Activated naive CD4-positive, alpha-beta T cell treated with anti-CD3 and anti-CD28 coated beads, Interleukin-2, amount 50 U/mL, for 72 hours (primary cell): Measurements from ENCODE around the gene CLEC2B. TPM values are rescaled to one million over a fixed set of nuclear protein-coding genes. Genes with fewer than 3 reads are reported as not detected.

Experiments used
- ATAC-seq, 2 donors: fragments of 150-1000 bp; cut with Tn5 transposase; 2 replicates each; pipeline ENCODE4 v1.10.0; 2021; ENCODE audit warnings: mild to moderate bottlenecking in 2 of 2, moderate library complexity in 2 of 2
- DNase-seq, 2 donors: peaks; one replicate each; pipeline ENCODE4 v3.0.0; 2021 to 2022; ENCODE audit warnings: low spot score in 2 of 2
- H3K27ac Mint-ChIP-seq, 2 donors: one replicate each; pipeline ENCODE4 v1.8.0; 2022; ENCODE audit warnings: mild to moderate bottlenecking in 2 of 2, mixed read lengths in 2 of 2
- H3K36me3 Mint-ChIP-seq, 2 donors: one replicate each; pipeline ENCODE4 v1.8.0; 2022; ENCODE audit warnings: mixed read lengths in 2 of 2
- H3K9me3 Mint-ChIP-seq, 2 donors: one replicate each; pipeline ENCODE4 v1.8.0; 2022; ENCODE audit warnings: mixed read lengths in 2 of 2
- total RNA-seq, 2 donors: library from RNA; stranded (reverse); gene quantifications; one replicate each; pipeline ENCODE4 v1.2.3, GENCODE V29; 2022

CLEC2B gene
- total RNA-seq = 10 to 100 TPM; 15.0 to 42.0 TPM

DNA sequence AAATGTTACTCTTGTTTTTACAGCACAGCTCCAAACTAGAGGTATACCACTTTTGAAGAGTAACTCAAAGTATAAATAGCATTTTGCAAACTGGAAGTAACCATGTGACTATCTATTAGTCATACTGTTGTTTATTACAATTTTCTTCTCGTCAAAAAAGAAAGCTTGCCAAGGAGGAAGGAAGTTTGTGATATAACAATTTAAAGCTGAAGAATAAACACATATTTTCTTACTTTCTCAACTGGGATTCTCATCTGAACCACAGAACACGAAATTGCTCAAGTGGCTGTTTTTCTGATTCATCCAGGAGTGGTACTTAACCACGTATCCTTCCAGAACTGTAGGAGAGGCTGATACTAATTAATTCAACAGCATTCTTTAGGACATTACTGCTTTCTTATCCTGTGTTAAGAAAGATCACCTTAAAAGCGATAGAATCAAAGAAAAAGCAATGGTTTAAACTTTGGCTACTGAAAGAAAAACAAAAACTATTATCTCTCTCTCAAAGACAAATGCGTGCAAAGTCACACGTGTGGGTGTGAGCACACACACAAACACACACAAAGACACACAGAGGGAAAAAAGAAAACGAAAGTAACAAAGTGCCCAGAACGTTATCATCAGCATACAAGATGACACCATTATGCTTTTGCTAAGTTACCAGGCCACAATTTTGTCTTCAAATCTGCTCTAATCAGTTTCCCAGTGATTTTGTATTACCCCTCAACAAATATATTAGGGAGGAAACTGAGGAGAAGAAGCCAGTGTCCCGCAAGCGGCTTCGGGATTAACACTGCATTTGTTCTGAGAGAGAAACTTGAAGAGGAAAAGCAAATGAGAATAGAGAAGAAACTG, at the start of gene CLEC2B:
CLEC2B (minus strand) TSS at position 48 of the 855 bp plus-strand sequence.
- DNase-seq (no peak), ATAC-seq (peak; percentile 63 to 79)
- Mint-ChIP-seq H3K27ac (peak within 1 kb of the TSS; percentile 77 to 97), H3K36me3 (peaks cover 0 to 16% of the 10 kb centered on the region in 2 donors), H3K9me3 (no peaks in the 10 kb centered on the region)

DNA sequence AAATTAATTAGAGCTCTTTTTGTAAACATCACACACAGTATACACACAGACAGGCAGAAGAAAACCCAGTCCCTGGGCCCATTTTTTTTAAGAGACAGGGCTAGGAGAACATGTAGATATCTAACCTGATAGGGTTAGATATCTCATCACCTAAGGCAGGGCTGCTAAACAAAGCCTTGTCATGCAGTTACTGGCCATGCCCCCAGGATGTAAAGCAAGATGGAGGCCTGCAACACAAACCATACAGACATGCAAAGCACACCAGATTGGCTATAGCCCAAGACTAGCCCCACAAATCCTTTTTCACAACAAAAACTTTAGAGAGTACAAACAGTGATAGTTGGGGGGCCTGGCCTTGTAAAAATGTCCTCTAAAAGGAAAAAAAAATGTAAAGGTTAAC, 42.6 kb upstream of the CLEC2B start:
- no peak for ATAC-seq

DNA sequence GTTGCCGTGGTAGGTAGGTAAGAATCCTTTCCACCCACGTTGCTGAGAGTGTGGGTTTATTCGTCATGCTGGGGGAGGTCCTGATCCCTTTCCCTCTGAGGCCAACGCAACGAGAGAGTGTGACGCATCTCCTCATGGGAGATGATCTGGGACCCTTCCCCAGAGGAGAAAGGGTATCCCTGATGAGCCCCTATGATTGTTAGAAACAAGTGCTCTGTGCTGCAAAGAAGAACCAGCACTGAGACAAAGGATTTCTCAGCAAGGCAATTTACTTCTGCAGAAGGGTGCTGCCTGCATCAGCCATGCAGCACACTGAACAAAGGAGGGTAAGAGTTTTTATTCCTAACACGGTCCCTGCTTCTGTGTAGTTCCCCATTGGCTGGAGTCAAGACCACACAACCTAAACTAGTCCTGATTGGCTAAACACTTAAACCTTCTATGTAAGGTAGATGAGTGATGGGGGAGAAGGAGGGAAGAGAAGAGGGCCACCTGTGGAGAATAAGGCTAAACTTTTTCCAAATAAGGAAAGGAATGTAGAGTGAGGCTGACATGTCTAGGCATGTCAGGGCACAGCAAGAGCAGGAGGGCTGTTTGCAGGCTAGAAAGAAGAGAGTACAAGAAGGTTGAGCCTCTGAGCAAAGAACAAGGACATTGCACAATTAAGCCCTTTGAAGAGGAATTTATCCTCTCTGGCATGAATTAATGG, 41.7 kb upstream of the CLEC2B start:
- ATAC-seq (no peak), DNase-seq (no peak)
- Mint-ChIP-seq H3K27ac (peak overlapping the region in 1 of 2 donors; percentile 77), H3K36me3 (peaks cover 34 to 49% of the 10 kb centered on the region in 2 donors), H3K9me3 (peaks cover 32 to 54% of the 10 kb centered on the region in 2 donors)

More for the DNA sequence above, 42.6 kb upstream of the CLEC2B start:
- Mint-ChIP-seq H3K36me3 (peaks cover 34 to 49% of the 10 kb centered on the region in 2 donors), H3K27ac (peak overlapping the region in 1 of 2 donors; percentile 77), H3K9me3 (peaks cover 32 to 54% of the 10 kb centered on the region in 2 donors)
- no peak for DNase-seq

DNA sequence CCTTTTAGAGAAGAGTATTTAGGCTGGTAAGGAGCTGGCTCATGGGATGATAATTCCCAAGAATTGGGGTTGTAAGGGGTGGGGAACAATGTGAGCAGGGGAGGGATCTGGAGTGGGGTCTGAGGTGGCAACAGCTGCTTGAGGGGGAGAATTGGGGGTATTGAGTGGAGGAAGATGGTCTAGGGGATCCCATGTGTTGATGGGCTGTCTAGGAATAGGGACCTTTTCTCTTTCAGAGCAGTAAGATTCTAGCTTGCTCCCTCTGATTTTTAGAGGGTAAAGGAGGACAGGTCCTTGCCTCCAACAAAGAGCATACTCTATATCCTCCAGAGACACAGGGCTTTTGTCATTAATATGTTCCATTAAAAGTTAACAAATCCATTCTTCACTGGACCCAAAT, 40.6 kb upstream of the CLEC2B start:
- no peak for ATAC-seq
- H3K9me3 Mint-ChIP-seq = peaks cover 32 to 60% of the 10 kb centered on the region in 2 donors
- H3K27ac Mint-ChIP-seq = peak overlapping the region in 1 of 2 donors; percentile 77

DNA sequence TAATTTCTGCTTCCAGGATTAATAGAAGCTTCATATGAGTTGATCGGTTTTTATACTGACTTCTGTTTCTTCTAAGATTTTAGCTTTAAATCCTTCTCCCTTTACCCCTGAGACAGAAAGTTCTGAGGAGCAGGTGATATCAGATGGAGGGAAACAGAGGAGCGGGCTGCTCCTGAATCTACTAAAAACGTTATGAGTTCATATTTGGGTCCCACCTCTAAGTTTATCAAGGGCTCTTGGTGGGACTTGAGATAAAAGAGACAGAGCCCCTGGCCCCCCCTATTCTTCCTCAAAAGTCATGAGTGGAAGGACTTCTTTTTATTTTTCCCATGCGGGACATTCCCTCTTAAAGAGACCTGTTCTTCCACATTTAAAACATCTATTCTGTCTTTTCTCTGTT, 39.2 kb upstream of the CLEC2B start:
- peaks cover 38 to 70% of the 10 kb centered on the region in 2 donors for H3K36me3 Mint-ChIP-seq
- H3K9me3 Mint-ChIP-seq = peaks cover 36 to 53% of the 10 kb centered on the region in 2 donors
- no peak overlapping the region for H3K27ac Mint-ChIP-seq
- ATAC-seq (no peak), DNase-seq (no peak)

More for the DNA sequence above, 40.6 kb upstream of the CLEC2B start:
- peaks cover 34 to 58% of the 10 kb centered on the region in 2 donors for H3K36me3 Mint-ChIP-seq
- DNase-seq = no peak

DNA sequence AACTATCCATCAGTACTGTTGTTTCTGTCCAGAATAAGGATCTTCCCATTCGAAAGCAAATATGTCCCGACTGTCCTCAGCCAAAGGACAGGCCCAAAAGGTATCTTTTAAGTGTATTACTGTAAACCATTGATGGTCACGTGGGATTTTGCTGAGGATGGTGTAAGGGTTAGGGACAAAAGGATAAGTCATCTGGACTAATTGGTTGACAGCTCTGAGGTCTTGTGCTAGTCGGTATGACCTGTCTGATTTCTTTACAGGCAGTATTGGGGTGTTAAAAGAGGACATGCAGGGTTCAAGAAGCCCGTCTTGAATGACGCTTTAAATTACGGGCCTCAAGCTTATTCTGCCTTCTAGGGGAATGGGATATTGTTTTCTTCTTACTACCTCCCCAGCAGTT, 38.6 kb upstream of the CLEC2B start:
- Mint-ChIP-seq H3K9me3 (peaks cover 41 to 56% of the 10 kb centered on the region in 2 donors), H3K27ac (peak overlapping the region in 1 of 2 donors; percentile 81), H3K36me3 (peaks cover 36 to 74% of the 10 kb centered on the region in 2 donors)
- no peak for ATAC-seq
- no peak for DNase-seq

DNA sequence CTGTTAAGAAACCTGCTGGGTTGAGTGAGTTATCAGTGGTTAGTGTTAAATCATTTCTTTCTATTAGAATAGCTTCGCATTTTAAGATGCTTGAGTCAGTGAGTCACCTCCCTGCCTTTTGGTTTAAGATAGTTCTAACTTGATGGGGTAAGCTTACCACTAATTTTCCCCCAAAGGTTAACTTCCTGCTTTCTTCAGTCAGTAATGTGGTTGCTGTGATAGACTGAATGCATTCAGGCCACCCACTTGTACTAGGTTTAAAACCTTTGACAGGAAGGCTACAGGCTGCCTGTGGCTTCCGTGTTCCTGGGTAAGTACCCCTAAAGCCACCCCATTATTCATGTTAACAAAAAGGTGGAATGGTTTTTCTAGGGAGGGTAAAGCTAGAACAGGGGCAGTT, 37.7 kb upstream of the CLEC2B start:
- DNase-seq = no peak
- ATAC-seq = peak; percentile 96 to 98
- peak overlapping the region in 1 of 2 donors; percentile 81 for H3K27ac Mint-ChIP-seq
- peaks cover 38 to 55% of the 10 kb centered on the region in 2 donors for H3K9me3 Mint-ChIP-seq
- H3K36me3 Mint-ChIP-seq = peaks cover 29 to 72% of the 10 kb centered on the region in 2 donors

DNA sequence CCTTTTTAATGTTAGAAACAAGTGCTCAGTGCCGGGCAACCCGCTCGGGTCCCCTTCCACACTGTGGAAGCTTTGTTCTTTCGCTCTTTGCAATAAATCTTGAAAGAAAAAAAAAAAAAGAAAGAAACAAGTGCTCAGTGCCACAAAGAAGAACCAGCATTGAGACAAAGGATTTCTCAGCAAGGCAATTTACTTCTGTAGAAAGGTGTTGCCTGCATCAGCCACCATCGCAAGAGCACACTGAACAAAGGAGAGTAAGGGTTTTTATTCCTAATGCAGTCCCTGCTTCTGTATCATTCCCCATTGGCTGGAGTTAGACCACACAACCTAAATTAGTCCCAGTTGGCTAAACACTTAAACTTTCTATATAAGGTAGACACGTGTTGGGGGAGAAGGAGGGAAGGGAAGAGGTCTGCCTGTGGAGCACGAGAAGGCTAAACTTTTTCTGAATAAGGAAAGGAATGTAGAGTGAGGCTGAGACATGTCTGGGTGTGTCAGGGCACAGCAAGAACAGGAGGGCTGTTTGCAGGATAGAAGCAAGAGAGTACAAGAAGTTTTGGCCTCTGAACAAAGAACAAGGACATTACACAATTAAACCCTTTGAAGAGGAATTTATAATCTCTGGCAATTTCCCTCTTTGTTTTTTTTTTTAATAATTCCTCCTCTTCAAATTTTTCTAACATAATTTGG, 33.5 kb upstream of the CLEC2B start:
- Mint-ChIP-seq H3K9me3 (peaks cover 13 to 20% of the 10 kb centered on the region in 2 donors), H3K27ac (no peak overlapping the region), H3K36me3 (peaks cover 4 to 56% of the 10 kb centered on the region in 2 donors)
- DNase-seq (no peak), ATAC-seq (no peak)

DNA sequence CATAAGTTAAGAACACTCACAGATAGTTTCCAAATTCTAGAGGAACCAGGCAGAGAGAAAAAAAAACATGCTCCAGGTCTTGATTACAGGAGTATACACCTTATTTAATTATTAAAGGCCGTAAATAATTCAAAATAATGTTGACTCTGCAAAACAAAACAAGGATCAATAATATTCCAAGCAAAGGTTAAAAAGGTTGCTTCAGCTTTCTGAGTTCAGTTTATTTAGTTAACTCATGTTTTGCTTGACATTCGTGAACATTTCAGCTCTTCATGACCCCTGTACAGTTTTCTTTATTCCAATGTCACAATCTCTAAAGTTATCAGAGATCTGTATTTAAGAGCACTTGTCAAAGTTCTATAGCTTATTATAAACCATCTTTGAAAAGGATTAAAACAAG, 31.8 kb upstream of the CLEC2B start:
- DNase-seq (no peak), ATAC-seq (no peak)
- Mint-ChIP-seq H3K36me3 (peaks cover 4 to 51% of the 10 kb centered on the region in 2 donors), H3K9me3 (peaks cover 13 to 19% of the 10 kb centered on the region in 2 donors), H3K27ac (no peak overlapping the region)

DNA sequence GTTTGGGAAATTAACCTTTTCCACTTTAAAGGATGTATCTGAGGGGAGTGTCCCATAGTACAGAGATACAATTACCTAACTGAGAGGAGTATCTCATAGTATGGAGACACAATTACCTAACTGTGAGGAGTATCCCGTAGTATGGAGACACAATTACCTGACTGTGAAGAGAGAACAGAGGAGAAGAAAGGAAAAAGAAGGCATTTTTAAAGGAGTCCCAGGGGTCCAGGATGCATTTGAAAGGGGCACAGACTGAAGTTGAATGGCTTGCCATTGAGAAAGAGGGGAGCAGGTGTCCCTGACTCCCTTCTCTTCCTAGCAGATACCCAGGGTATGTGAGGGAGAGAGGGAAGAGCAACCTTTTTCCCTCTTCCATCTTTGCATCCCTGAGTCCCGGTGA, 30.1 kb upstream of the CLEC2B start:
- H3K27ac Mint-ChIP-seq = no peak overlapping the region
- ATAC-seq (no peak), DNase-seq (no peak)
- peaks cover 4 to 38% of the 10 kb centered on the region in 2 donors for H3K36me3 Mint-ChIP-seq
- H3K9me3 Mint-ChIP-seq = peaks cover 12 to 13% of the 10 kb centered on the region in 2 donors

DNA sequence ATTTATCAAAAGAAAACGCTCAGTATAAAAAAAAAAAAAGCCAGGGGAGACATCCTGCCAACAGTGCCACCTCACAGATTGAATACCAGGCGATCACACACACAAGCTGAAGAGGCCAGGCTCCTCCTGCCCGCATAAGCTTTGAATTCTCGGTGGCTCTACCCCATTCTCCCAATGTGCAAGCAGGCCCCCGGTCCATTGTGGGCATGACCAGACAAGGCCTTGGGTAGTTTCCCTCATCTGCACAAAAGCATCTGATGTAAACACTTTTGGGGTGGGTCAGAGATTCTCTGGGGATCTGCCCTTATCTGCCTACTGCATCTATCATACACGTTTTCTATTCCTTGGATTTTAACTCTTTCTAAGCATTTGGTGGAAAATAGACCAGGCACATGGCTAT, 28.4 kb upstream of the CLEC2B start:
- ATAC-seq = no peak
- H3K9me3 Mint-ChIP-seq = peaks cover 1 to 5% of the 10 kb centered on the region in 2 donors
- DNase-seq = no peak
- H3K36me3 Mint-ChIP-seq = peaks cover 0 to 21% of the 10 kb centered on the region in 2 donors
- no peak overlapping the region for H3K27ac Mint-ChIP-seq

DNA sequence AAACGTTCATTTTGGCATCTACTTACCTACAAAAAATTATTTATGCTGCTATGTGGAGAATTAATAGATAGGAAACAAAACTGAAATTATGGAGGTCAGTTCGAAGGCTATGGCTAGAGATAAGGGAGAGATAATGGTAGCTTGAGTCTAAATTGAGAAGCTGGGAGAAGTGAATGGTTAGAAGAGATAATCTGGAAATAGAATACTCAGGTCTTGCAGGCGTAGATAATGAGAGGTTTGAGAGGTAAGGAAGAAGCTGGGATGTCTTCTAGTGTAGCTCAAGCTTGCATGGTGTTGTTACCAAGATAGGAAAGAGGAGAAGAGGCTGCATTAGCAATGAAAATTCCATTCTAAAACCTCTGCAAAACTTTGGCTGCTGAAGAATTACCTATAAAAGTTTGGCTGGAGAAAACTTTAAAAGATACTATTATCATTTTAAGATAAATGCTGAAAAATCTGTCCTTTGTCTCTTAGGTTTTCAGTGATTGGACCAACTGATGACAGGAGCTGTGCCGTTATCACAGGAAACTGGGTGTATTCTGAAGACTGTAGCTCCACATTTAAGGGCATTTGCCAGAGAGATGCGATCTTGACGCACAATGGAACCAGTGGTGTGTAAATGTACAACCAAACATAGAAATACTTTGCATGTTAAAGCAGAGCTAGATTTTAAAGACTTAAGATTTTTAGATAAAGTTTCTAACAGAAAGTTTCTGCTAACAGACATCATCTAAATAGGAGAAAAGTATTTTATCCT, 26.2 kb upstream of the CLEC2B start:
- Mint-ChIP-seq H3K36me3 (peaks cover 0 to 10% of the 10 kb centered on the region in 2 donors), H3K9me3 (no peaks in the 10 kb centered on the region), H3K27ac (no peak overlapping the region)
- ATAC-seq (no peak), DNase-seq (no peak)

DNA sequence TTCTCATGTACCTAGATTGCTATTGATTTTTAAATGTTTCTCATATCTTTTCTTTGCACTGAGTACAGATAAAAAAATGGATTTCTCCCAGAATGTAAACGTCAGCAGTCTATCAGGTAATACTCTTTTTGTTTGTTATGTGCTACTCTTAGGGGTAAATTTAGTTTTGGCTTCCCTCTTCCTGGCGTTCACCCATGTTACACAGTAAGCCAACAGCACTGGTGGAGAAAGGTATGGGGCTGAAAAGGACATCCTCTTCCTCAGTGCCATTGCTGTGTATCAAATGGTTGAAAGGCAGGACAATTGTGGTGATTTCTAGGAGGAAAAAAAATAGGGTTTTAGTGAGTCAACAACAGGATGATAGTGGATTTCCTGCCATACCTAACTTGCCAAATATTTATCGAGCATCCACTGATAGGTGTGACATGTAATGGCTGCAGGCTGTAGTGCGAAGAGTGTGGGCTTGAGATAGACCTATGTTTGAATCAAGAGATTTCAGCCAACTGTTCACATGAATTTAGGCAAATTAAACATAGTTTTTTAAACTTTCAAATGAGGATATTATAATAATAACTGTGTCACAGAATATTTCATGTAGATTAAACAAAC, 19.6 kb upstream of the CLEC2B start:
- H3K36me3 Mint-ChIP-seq = no peaks in the 10 kb centered on the region
- no peak overlapping the region for H3K27ac Mint-ChIP-seq
- ATAC-seq (no peak), DNase-seq (no peak)
- H3K9me3 Mint-ChIP-seq = no peaks in the 10 kb centered on the region

DNA sequence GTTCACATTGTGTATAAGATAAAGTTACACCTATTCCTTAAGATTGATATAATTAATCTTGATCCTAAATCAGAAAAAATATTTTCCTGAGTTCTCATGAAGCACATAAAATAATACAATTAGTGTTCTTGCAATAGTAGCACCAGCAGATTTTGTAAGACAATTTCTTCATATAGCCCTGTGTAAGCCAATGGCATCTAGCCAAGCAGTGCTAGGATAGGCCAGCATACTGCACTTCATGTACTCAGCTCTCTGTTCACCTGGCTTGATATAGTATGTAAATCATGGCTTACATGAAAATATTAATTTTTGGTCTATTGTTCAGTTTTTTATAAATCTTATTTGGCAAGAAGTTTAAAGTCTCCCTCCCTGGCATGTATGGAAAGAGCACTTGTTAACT, 14.0 kb upstream of the CLEC2B start:
- ATAC-seq (no peak), DNase-seq (no peak)
- Mint-ChIP-seq H3K9me3 (no peaks in the 10 kb centered on the region), H3K36me3 (no peaks in the 10 kb centered on the region), H3K27ac (no peak overlapping the region)

DNA sequence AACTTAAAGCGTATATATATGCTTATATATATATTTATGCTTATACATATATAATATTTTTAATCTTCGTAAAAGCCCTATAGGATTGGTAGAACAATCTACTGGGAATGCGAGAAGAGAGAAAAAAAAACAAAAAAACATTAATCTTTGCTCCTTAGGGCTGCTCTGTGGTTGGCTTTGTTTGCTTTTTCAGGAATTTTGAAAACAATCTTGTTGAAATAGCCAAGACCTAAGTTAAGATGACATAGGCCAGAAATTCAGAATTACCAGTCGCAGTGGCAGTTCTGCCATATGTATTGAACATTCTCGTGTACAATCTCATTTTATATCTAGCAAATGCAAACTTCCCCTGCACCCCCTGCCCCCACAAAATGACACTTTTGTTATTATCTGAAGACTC, 12.8 kb upstream of the CLEC2B start:
- Mint-ChIP-seq H3K36me3 (no peaks in the 10 kb centered on the region), H3K9me3 (no peaks in the 10 kb centered on the region), H3K27ac (no peak overlapping the region)
- DNase-seq (no peak), ATAC-seq (no peak)

DNA sequence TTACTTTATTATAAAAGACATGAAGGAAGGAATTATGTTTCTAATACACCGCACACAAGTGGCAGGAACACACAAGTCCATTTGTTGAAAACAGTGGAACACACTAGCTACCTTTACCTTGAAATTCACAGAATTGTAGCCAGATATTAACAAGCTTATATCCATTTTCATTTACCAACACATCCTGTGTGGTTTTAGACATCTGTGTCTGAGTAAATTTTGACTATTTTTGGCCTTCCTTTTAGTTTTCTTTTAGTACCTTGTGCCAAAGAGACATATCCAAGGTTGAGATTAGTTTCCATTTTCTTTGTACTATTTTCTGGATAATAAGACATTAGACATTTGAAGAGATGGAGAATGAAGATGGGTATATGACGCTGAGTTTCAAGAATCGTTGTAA, 12.1 kb upstream of the CLEC2B start, which contains the start of gene KLRF2:
KLRF2 (plus strand) TSS at position 244 of the 400 bp plus-strand sequence; CDS start at position 351, 107 bp downstream.
- no peak for ATAC-seq
- H3K36me3 Mint-ChIP-seq = no peaks in the 10 kb centered on the region

More for the DNA sequence above, 12.1 kb upstream of the CLEC2B start, which contains the start of gene KLRF2:
- Mint-ChIP-seq H3K27ac (no peak within 1 kb of the TSS), H3K9me3 (no peaks in the 10 kb centered on the region)
- DNase-seq = no peak
